ENCODE measurements around the gene TEX53.

The TEX53 gene

GRCh38 chr9:114616684-114617520, 40.7 kb downstream of the TEX53 start:
- DNase-seq: peak; percentile 86
- Histone ChIP-seq H3K4me1 (ENCODE audit: low read length) (peaks cover 63% of the 10 kb centered on the region), H3K27me3 (replicated peaks; ENCODE audit: insufficient read depth, low read length) (no peaks in the 10 kb centered on the region), H3K36me3 (replicated peaks; ENCODE audit: insufficient read depth, low read length) (peaks cover 16% of the 10 kb centered on the region), H4K20me1 (ENCODE audit: insufficient read depth, low read length) (no peaks in the 10 kb centered on the region), H3F3A (ENCODE audit: insufficient read depth, low read length) (peaks cover 46% of the 10 kb centered on the region), H3K79me2 (ENCODE audit: low read length) (peaks cover 92% of the 10 kb centered on the region), H3K4me3 (ENCODE audit: low read length) (no peak overlapping the region), H3K9ac (ENCODE audit: low read length) (peak overlapping the region; percentile 45; the same call in 1 of the 2 replicates), H2AFZ (ENCODE audit: low read length) (no peak overlapping the region), H3K9me3 (replicated peaks; ENCODE audit: insufficient read depth, low read length) (no peaks in the 10 kb centered on the region), H3K27ac (ENCODE audit: low read length) (peak overlapping the region; percentile 85), H3K9me2 (replicated peaks; ENCODE audit: insufficient read depth, low read length) (no peaks in the 10 kb centered on the region), H3K4me2 (ENCODE audit: low read depth, low read length) (peak overlapping the region; percentile 49; the same call in 1 of the 2 replicates)
- no peak for TF ChIP-seq EZH2 (optimal IDR thresholded peaks at IDR 0.05; ENCODE audit: low read depth, low read length)

- Histone ChIP-seq H4K20me1 (ENCODE audit: insufficient read depth, low read length) (no peaks in the 10 kb centered on the region), H3F3A (ENCODE audit: insufficient read depth, low read length) (peaks cover 56% of the 10 kb centered on the region), H3K27me3 (replicated peaks; ENCODE audit: insufficient read depth, low read length) (no peaks in the 10 kb centered on the region), H3K79me2 (ENCODE audit: low read length) (peaks cover 82% of the 10 kb centered on the region), H3K4me1 (ENCODE audit: low read length) (peaks cover 66% of the 10 kb centered on the region), H2AFZ (ENCODE audit: low read length) (no peak overlapping the region), H3K36me3 (replicated peaks; ENCODE audit: insufficient read depth, low read length) (0 out of 2 replicates have a peak, but pooled peaks cover 7% of the 10 kb centered on the region), H3K4me3 (ENCODE audit: low read length) (0 out of 2 replicates have a peak overlapping the region, but pooled peaks have one; percentile 66), H3K4me2 (ENCODE audit: low read depth, low read length) (peak overlapping the region; percentile 91), H3K9me3 (replicated peaks; ENCODE audit: insufficient read depth, low read length) (no peaks in the 10 kb centered on the region), H3K9me2 (replicated peaks; ENCODE audit: insufficient read depth, low read length) (no peaks in the 10 kb centered on the region), H3K9ac (ENCODE audit: low read length) (no peak overlapping the region), H3K27ac (ENCODE audit: low read length) (peak overlapping the region; percentile 90; the same call in 1 of the 2 replicates)
- TF ChIP-seq EZH2 (optimal IDR thresholded peaks at IDR 0.05; ENCODE audit: low read depth, low read length) (no peak), EZH2phosphoT487 (IDR thresholded peaks at IDR 0.05; ENCODE audit: low read length) (no peak), CTCF (IDR thresholded peaks at IDR 0.05; ENCODE audit: low read length) (peak; percentile 18; the same call in 1 of the 2 replicates)
- DNase-seq: no peak
These were observed 43.2 kb downstream of the TEX53 start for GRCh38 chr9:114614373-114614772.

- H3K9ac ChIP-seq (ENCODE audit: low read length): peak overlapping the region; percentile 97
- no peaks in the 10 kb centered on the region for H4K20me1 ChIP-seq (ENCODE audit: insufficient read depth, low read length)
- no peaks in the 10 kb centered on the region for H3K9me3 ChIP-seq (replicated peaks; ENCODE audit: insufficient read depth, low read length)
- peaks cover 51% of the 10 kb centered on the region for H3F3A ChIP-seq (ENCODE audit: insufficient read depth, low read length)
- H2AFZ ChIP-seq (ENCODE audit: low read length): no peak overlapping the region
- H3K9me2 ChIP-seq (replicated peaks; ENCODE audit: insufficient read depth, low read length): no peaks in the 10 kb centered on the region
- peak overlapping the region; percentile 66 for H3K4me3 ChIP-seq (ENCODE audit: low read length)
- TF ChIP-seq EZH2 (optimal IDR thresholded peaks at IDR 0.05; ENCODE audit: low read depth, low read length) (no peak), CTCF (IDR thresholded peaks at IDR 0.05; ENCODE audit: low read length) (no peak), EZH2phosphoT487 (IDR thresholded peaks at IDR 0.05; ENCODE audit: low read length) (no peak)
- no peaks in the 10 kb centered on the region for H3K27me3 ChIP-seq (replicated peaks; ENCODE audit: insufficient read depth, low read length)
- no peak for DNase-seq
- H3K4me1 ChIP-seq (ENCODE audit: low read length): peaks cover 62% of the 10 kb centered on the region
- peaks cover 78% of the 10 kb centered on the region for H3K79me2 ChIP-seq (ENCODE audit: low read length)
- H3K4me2 ChIP-seq (ENCODE audit: low read depth, low read length): peak overlapping the region; percentile 91
- H3K27ac ChIP-seq (ENCODE audit: low read length): peak overlapping the region; percentile 90
- 0 out of 2 replicates have a peak, but pooled peaks cover 7% of the 10 kb centered on the region for H3K36me3 ChIP-seq (replicated peaks; ENCODE audit: insufficient read depth, low read length)
These were observed 43.7 kb downstream of the TEX53 start for GRCh38 chr9:114613919-114614318.
